DOHH2 (cell line): ENCODE data around the gene GSTT2.
A peak's percentile ranks its signal among the peaks of the same experiment; 100 is the strongest.
"Not testable (repeated sequence)": the region's sequence is repeated elsewhere in the genome, so short reads cannot be mapped to it uniquely, and the experiment has no call there.

Source experiments
- H3F3A ChIP-seq: fragments of 200-600 bp; sonication (generic), shearing (Covaris generic); 2 replicates; pipeline ENCODE4 v1.6.0; 2016; ENCODE audit warnings: antibody characterized with exemption, mild to moderate bottlenecking; ENCODE audit not compliant: control insufficient read depth, insufficient read depth
- H3K27ac ChIP-seq: fragments of 200-600 bp; sonication (generic); 2 replicates; pipeline ENCODE4 v1.5.1; 2014; ENCODE audit warnings: low read depth, mild to moderate bottlenecking, low read length, moderate library complexity
- H3K27me3 ChIP-seq: fragments of 200-600 bp; sonication (generic); 2 replicates; pipeline ENCODE4 v1.6.1; 2014; ENCODE audit warnings: mild to moderate bottlenecking, low read length, mixed read lengths; ENCODE audit not compliant: control insufficient read depth
- H3K36me3 ChIP-seq: fragments of 200-600 bp; sonication (generic); 2 replicates; pipeline ENCODE4 v1.6.1; 2014; ENCODE audit warnings: mild to moderate bottlenecking, low read length, moderate library complexity, mixed read lengths; ENCODE audit not compliant: control insufficient read depth
- H3K4me1 ChIP-seq: fragments of 200-600 bp; sonication (generic); 2 replicates; pipeline ENCODE4 v1.6.1; 2014; ENCODE audit warnings: mild to moderate bottlenecking, low read length, mixed read lengths; ENCODE audit not compliant: control insufficient read depth
- H3K4me2 ChIP-seq: fragments of 200-600 bp; sonication (generic); 2 replicates; pipeline ENCODE4 v1.6.0; 2014; ENCODE audit warnings: mild to moderate bottlenecking, low read length, moderate library complexity
- H3K4me3 ChIP-seq: fragments of 200-600 bp; sonication (generic); 2 replicates; pipeline ENCODE4 v1.5.1; 2014; ENCODE audit warnings: mild to moderate bottlenecking, low read length, mixed read lengths
- H3K79me2 ChIP-seq: fragments of 200-600 bp; sonication (generic); 2 replicates; pipeline ENCODE4 v1.6.1; 2014; ENCODE audit warnings: mild to moderate bottlenecking, low read length, mixed read lengths; ENCODE audit not compliant: control insufficient read depth
- H3K9me2 ChIP-seq: fragments of 200-600 bp; sonication (generic); replicated peaks from 2 replicates; pipeline ENCODE4 v1.6.1; 2014; ENCODE audit warnings: mild to moderate bottlenecking, low read length, mixed read lengths; ENCODE audit not compliant: control insufficient read depth
- H3K9me3 ChIP-seq: fragments of 200-600 bp; sonication (generic); 2 replicates; pipeline ENCODE4 v1.6.1; 2014; ENCODE audit warnings: antibody characterized with exemption, low read length, mixed read lengths; ENCODE audit not compliant: control insufficient read depth, insufficient read depth
- H4K20me1 ChIP-seq: fragments of 200-600 bp; sonication (generic); 2 replicates; pipeline ENCODE4 v1.6.0; 2014; ENCODE audit warnings: low read depth, mild to moderate bottlenecking, antibody characterized with exemption, low read length, moderate library complexity; ENCODE audit not compliant: control insufficient read depth, insufficient read depth
- TF ChIP-seq, protein P1 (sequence below): fragments of 200-600 bp; sonication (generic); IDR thresholded peaks from one replicate; pipeline ENCODE4 v1.5.1; 2014; ENCODE audit warnings: antibody characterized with exemption, mild to moderate bottlenecking, low read depth, low read length; ENCODE audit not compliant: poor library complexity, severe bottlenecking

GSTT2 gene

DNA sequence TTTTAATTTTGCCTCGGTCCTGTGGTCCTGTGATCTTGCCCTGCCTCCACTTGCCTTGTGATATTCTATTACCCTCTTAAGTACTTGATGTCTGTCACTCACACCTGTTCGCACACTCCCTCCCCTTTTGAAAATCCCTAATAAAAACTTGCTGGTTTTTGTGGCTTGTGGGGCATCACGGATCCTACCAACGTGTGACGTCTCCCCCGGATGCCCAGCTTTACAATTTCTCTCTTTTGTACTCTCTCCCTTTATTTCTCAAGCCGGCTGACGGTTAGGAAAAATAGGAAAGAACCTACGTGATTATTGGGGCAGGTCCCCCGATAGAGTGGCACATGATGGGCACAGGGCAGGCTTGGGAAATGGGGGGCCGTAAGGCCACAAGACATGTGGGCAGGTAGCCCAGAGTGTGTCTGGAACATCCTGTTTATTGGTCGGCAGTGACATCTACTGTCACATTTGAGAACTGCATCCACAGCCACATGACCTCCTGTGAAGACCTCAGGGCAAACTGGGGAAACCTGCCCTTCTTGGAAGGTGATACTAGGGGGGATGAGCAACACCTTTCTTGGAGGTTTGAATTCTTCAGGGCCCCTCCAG, 23.5 kb upstream of the GSTT2 start:
- not testable (repeated sequence) for H3K9me2 ChIP-seq, H3K27ac ChIP-seq, H3K4me3 ChIP-seq, H3K27me3 ChIP-seq, H3K9me3 ChIP-seq, H3K79me2 ChIP-seq, H3F3A ChIP-seq, H4K20me1 ChIP-seq, H3K36me3 ChIP-seq, H3K4me1 ChIP-seq, H3K4me2 ChIP-seq
- TF ChIP-seq, protein P1, sequence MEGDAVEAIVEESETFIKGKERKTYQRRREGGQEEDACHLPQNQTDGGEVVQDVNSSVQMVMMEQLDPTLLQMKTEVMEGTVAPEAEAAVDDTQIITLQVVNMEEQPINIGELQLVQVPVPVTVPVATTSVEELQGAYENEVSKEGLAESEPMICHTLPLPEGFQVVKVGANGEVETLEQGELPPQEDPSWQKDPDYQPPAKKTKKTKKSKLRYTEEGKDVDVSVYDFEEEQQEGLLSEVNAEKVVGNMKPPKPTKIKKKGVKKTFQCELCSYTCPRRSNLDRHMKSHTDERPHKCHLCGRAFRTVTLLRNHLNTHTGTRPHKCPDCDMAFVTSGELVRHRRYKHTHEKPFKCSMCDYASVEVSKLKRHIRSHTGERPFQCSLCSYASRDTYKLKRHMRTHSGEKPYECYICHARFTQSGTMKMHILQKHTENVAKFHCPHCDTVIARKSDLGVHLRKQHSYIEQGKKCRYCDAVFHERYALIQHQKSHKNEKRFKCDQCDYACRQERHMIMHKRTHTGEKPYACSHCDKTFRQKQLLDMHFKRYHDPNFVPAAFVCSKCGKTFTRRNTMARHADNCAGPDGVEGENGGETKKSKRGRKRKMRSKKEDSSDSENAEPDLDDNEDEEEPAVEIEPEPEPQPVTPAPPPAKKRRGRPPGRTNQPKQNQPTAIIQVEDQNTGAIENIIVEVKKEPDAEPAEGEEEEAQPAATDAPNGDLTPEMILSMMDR = peak; percentile 77

DNA sequence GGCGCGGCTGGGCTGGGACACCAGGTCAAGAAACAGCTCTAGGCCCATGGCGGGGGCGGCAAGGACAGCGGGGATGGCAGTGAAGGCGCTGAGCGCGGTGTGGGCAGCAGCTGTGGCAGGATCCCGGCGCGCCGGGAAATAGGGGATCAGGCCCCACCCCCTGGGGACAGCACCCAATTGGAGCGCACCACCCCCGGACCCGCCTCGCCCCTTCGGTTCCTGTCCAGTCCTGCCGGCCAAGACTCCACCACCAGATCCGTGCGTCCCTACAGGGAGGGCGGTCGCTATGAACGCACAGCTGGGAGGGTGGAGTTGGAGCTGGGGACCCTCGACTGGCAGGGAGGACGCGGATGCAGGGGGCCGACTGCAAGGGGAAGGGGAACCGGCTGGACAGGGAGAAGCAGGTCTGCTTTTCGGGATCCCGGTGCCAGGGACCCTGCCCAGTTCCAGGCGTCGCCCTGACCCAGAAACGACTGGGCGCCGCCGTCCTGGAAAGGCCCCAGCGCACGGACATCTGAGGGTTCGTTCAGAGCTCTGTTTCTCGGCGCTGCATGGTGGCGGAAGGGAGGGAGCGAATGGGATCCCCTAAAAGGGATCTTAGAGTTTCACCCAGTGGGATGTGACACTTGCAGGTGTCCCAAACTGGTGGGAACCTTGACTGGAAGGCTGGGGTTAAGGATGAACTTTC, 18.7 kb upstream of the GSTT2 start, which contains the start of gene GSTT2B:
GSTT2B (minus strand) TSS at position 112 of the 688 bp plus-strand sequence; CDS start at position 48, 64 bp downstream.
- H3K4me2 ChIP-seq, H3K4me1 ChIP-seq, H3K9me3 ChIP-seq, H3K4me3 ChIP-seq, H3K79me2 ChIP-seq, H3F3A ChIP-seq, H3K9me2 ChIP-seq, H3K27ac ChIP-seq, H3K36me3 ChIP-seq, H3K27me3 ChIP-seq, H4K20me1 ChIP-seq: not testable (repeated sequence)

DNA sequence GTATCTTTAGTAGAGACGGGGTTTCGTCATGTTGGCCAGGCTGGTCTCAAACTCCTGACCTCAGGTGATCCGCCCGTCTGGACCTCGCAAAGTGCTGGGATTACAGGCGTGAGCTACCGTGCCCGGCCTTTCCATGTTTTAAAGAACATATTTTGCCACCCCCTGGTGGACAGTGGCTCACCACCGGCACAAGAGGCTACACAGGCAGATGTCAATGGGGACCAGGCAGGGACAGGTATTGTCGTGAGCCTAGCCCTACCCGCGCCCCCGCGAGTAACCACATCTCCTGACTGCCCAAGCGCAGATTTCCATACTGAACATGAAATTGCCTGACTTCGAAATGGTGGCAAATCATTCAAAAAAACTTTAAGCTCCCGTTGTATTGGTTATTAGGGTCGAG, 13.8 kb upstream of the GSTT2 start:
- H3F3A ChIP-seq, H3K27me3 ChIP-seq, H3K4me1 ChIP-seq, H4K20me1 ChIP-seq, H3K4me3 ChIP-seq, H3K9me3 ChIP-seq, H3K4me2 ChIP-seq, H3K27ac ChIP-seq, H3K9me2 ChIP-seq: not testable (repeated sequence)
- Histone ChIP-seq H3K36me3 (peaks cover 21% of the 10 kb centered on the region), H3K79me2 (peaks cover 22% of the 10 kb centered on the region)

GRCh38 chr22:23966568-23966967, 13.4 kb upstream of the GSTT2 start, which contains the start of gene DDTL:
TSS of gene DDTL (plus strand) at chr22:23966888. CDS start at chr22:23966915, 27 bp downstream.
- H3K4me3 ChIP-seq, H3K27ac ChIP-seq, H3K27me3 ChIP-seq, H3K4me2 ChIP-seq, H4K20me1 ChIP-seq, H3K9me3 ChIP-seq, H3K9me2 ChIP-seq, H3F3A ChIP-seq, H3K4me1 ChIP-seq: not testable (repeated sequence)
- Histone ChIP-seq H3K79me2 (peaks cover 27% of the 10 kb centered on the region), H3K36me3 (peaks cover 26% of the 10 kb centered on the region)

DNA sequence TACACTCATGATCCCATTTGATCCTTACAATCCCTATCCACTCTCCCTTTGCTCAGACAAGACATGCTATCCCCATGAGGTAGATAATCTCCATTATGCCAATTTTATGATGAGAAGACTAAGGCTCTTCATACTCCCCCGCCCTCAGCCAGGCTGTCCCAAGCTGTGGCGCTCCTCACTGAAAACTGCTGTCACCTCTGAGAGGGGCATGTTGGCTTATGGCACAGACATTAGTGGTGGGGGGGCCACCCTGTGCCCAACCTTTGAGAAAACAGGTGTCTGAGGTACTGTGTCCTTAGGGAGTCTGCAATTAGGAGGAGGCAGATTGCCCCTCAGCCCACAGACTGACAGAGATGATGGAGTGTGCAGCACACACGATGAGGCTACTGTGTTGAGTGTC, 10.9 kb upstream of the GSTT2 start:
- no peaks in the 10 kb centered on the region for H3K9me3 ChIP-seq
- no peak overlapping the region for H3K4me3 ChIP-seq
- H3K9me2 ChIP-seq = no peaks in the 10 kb centered on the region
- H4K20me1 ChIP-seq = peaks cover 4% of the 10 kb centered on the region; the same call in 1 of the 2 replicates
- peaks cover 11% of the 10 kb centered on the region for H3K4me1 ChIP-seq
- TF ChIP-seq, protein P1 = no peak
- no peak overlapping the region for H3K27ac ChIP-seq
- H3K79me2 ChIP-seq = peaks cover 31% of the 10 kb centered on the region
- peaks cover 31% of the 10 kb centered on the region for H3K36me3 ChIP-seq
- H3F3A ChIP-seq = peaks cover 3% of the 10 kb centered on the region; the same call in 1 of the 2 replicates
- peak overlapping the region; percentile 12; the same call in 1 of the 2 replicates for H3K4me2 ChIP-seq
- no peaks in the 10 kb centered on the region for H3K27me3 ChIP-seq
